Subcutaneous adipose tissue (tissue), 4 donors: ENCODE results near the gene ITIH5. TPM values are rescaled to one million over a fixed set of nuclear protein-coding genes. Genes with fewer than 3 reads are reported as not detected.

Source experiments
- total RNA-seq, 4 donors: library from RNA; depleted of rRNA; stranded (reverse); fragments of >200 nt; gene quantifications; one replicate each; pipeline ENCODE4 v1.1.0, GENCODE V29; 2016
- TF ChIP-seq, protein P1 (sequence below): fragments of 450-650 bp; IDR thresholded peaks from one replicate; pipeline ENCODE4 v1.5.1; 2016; ENCODE audit warnings: low read depth, mild to moderate bottlenecking, control low read depth, antibody characterized with exemption, moderate library complexity

Gene ITIH5
- total RNA-seq, 4 donors from 2014 or later: 149 to 377 (median 239) TPM

DNA sequence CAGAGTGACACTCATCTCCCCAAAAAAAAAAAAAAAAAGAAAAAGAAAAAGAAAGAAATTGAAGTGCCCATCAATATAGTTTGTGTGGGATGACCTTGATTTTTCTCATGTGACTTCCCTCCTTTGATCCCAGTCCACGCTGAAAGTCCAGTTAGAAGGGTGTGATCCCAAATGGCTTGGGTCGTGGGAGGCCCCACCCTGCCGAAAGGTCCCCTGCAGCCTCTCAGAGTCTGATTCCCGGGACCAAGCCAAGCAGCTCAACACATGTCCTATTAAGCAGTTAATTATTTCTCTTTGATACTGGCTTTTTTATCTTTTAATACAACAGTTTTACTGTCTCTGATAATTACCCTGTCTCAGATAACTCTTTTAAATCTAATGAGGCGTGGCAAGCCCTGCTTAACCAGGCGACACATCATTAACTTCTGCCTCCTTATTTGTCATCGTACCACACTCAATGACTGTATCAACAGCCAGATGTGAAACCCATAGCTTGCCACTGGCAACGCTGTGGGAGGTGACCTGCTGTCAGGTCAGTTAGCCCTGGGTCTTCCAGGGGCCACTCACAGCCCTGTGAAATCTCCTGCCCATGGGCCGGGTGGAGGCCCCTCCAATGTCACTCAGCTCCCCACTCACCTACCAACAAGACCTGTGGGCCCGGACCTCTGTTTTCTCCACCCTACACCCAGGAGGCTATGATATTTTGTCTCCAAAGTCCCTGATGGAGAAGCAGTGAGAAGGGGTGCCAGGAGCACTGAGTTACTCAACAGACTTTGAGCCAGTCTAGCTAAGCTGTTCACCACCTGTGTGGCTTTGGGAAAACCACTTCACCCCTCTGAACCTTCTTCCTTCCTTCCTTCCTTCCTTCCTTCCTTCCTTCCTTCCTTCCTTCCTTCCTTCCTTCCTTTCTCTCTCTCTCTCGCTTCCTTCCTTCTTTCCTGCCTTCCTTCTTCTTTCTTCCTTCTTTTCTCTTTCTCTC is 146.0 kb downstream of the ITIH5 start:
- TF ChIP-seq, protein P1, sequence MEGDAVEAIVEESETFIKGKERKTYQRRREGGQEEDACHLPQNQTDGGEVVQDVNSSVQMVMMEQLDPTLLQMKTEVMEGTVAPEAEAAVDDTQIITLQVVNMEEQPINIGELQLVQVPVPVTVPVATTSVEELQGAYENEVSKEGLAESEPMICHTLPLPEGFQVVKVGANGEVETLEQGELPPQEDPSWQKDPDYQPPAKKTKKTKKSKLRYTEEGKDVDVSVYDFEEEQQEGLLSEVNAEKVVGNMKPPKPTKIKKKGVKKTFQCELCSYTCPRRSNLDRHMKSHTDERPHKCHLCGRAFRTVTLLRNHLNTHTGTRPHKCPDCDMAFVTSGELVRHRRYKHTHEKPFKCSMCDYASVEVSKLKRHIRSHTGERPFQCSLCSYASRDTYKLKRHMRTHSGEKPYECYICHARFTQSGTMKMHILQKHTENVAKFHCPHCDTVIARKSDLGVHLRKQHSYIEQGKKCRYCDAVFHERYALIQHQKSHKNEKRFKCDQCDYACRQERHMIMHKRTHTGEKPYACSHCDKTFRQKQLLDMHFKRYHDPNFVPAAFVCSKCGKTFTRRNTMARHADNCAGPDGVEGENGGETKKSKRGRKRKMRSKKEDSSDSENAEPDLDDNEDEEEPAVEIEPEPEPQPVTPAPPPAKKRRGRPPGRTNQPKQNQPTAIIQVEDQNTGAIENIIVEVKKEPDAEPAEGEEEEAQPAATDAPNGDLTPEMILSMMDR: no peak

DNA sequence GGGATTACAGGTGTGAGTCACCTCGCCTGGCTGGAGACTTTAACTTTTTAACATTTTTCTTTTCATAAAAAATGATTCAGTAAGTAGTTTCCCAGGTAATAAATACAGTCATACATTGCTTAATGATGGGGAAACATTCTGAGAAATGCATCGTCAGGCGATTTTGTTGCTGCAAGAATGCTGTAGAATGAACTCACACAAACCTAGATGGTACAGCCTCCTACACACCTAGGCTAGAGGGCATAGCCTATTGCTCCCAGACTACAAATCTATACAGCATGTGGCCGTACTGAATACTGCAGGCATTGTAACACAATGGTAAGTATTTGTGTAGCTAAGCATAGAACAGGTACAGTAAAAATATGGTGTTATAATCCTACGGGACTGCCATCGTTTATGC is 147.4 kb downstream of the ITIH5 start:
- TF ChIP-seq, protein P1: no peak

DNA sequence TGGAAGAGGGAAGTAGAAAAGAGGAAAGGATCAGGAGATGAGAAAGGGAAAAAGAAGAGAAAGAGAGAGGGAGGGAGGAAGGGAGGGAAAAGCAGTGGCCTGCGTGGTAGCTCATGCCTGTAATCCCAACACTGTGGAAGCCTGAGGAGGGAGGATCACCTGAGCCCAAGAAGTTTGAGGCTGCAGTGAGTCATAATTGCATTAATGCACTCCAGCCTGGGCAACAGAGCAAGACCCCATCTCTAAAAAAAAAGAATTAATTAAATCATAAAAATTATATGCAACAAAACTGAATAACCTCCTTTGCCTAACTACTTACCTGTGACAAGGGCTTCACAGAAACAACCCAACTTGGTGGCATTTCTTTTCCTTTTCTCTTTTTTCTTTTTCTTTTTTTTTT is 148.1 kb downstream of the ITIH5 start:
- TF ChIP-seq, protein P1: no peak

DNA sequence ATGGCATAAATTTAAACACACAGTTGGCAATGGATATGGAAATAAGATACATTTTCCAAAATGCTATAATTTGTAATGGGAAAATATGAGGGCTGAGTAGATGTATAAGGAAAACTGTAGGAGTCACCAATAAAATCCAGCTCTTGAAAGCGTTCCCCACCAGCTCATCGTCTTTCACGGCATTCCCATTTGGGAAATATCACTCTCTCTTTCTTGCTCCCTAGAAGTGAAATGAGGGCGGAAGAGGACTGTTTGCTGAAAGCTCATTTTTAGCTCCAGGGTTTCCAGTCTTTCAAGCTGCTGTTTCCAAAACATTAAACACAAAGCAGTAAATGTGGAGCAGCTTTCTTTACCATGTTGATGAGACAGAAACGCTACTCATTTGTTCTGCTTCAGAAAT is 151.3 kb downstream of the ITIH5 start:
- TF ChIP-seq, protein P1: no peak

DNA sequence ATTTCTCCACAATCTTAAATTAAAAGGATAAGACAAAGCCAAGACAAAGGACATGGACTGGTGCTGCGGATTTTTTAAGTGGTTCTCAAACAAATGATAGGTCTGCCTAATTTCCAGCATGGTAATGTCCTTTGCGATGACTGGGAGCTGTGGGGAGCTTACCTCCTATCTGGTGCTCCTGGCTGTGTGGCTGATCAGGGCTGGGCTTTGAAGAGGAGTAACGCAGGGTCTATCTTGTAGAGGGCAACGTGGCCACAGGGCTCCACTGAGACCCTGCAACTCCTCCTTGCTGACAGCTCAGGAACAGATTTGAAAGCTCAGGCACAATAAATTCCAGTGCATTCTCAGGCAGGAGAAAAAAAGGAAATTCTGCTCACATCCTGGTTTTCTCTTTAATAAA is 152.8 kb downstream of the ITIH5 start:
- TF ChIP-seq, protein P1: no peak

DNA sequence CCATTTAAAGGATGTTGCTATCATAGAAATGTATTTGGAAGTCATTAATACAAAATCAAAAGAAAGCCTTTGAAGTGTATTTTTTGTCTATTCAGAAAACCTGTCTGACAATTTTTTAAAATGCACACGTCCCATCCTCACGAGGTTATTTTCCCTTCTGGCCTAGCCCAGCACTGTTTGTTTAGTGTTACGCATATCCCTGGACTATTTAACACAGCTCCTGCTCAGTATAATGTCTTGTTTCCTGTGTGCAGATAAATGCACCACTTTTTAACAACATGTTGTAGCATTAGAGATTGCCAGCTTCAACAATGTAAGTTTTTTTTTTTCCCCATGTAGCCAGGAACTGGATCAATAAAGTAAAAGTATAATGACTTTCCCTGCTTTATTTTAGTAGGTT is 153.3 kb downstream of the ITIH5 start:
- TF ChIP-seq, protein P1: no peak

DNA sequence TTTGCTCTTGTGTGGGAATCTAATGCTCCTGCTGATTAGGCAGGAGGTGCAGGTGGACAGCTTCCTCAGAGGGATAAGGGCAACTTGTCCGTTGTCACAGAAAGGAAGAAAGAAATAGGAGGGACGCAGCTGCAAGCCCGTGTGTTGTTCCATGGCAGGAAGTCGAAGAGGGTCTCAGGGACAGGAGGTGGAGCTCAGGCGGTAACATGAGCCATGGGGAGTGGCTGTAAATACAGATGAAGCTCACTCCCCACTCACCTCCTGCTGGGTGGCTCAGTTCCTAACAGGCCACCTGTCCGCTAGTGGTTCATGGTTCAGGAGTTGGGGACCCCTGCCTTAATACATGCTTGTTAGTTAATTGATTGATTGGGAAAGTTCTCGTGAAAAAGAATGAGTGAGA is 154.3 kb downstream of the ITIH5 start:
- TF ChIP-seq, protein P1: no peak
